Esophagus muscularis mucosa (tissue), 4 donors: ENCODE measurements around the gene RASA1. TPM values are rescaled to one million over a fixed set of nuclear protein-coding genes. Genes with fewer than 3 reads are reported as not detected.

ENCODE experiments used
- DNase-seq: peaks from one replicate; pipeline ENCODE4 v3.0.0-alpha.2; 2017; ENCODE audit errors: extremely low spot score
- H3K27ac ChIP-seq, 4 donors: fragments of 200-600 bp; sonication (generic); replicated peaks in 1 of 4; 1 replicate in 3 of 4; 2 replicates in 1 of 4; pipeline ENCODE4 v1.5.1; 2016 to 2019; ENCODE audit warnings: mild to moderate bottlenecking in 1 of 4
- H3K27me3 ChIP-seq, 4 donors: fragments of 200-600 bp; sonication (generic); one replicate each; pipeline versions ENCODE4 v1.5.1 to v1.6.0; 2016 to 2019
- H3K36me3 ChIP-seq, 4 donors: fragments of 200-600 bp; sonication (generic); one replicate each; pipeline ENCODE4 v1.5.1; 2016 to 2019
- H3K4me1 ChIP-seq, 4 donors: fragments of 200-600 bp; sonication (generic); one replicate each; pipeline ENCODE4 v1.5.1; 2016 to 2019
- H3K4me3 ChIP-seq, 4 donors: fragments of 200-600 bp; sonication (generic); 1 replicate in 2 of 4; 2 replicates in 2 of 4; pipeline ENCODE4 v1.5.1; 2016 to 2019; ENCODE audit warnings: mild to moderate bottlenecking in 4 of 4, moderate library complexity in 1 of 4
- H3K9me3 ChIP-seq, 4 donors: fragments of 200-600 bp; sonication (generic); 1 replicate in 3 of 4; 2 replicates in 1 of 4; pipeline ENCODE4 v1.5.1; 2016 to 2019
- CTCF ChIP-seq, 3 experiments: fragments of 200-600 bp in 2 of 3; fragments of 450-650 bp in 1 of 3; sonication (generic) in 2 of 3; IDR thresholded peaks; one replicate each; pipeline ENCODE4 v1.5.1; 2017 to 2019; ENCODE audit warnings: antibody characterized with exemption in 3 of 3, mild to moderate bottlenecking in 2 of 3, moderate library complexity in 1 of 3
- EP300 ChIP-seq: sonication (generic); formaldehyde crosslinking; IDR thresholded peaks from one replicate; pipeline ENCODE4 v1.6.1; 2017; ENCODE audit warnings: antibody characterized with exemption
- POLR2A ChIP-seq: fragments of 450-650 bp; IDR thresholded peaks from one replicate; pipeline ENCODE4 v1.6.1; 2017; ENCODE audit warnings: antibody characterized with exemption, moderate library complexity, mild to moderate bottlenecking, low read depth
- POLR2AphosphoS5 ChIP-seq, 2 donors: sonication (generic); formaldehyde crosslinking; IDR thresholded peaks; one replicate each; pipeline ENCODE4 v1.6.1; 2017; ENCODE audit warnings: antibody characterized with exemption in 2 of 2
- WGBS: methylation state at CpG from one replicate; pipeline ENCODE4 v1.1.5; 2018; 5-methylcytosine and 5-hydroxymethylcytosine counted together
- intact Hi-C: fragments of 100-400 bp; cut with DNase I; formaldehyde crosslinking; loops from one replicate; pipeline ENCODE4 v1.15.1; 2023
- total RNA-seq, 4 donors: library from RNA; depleted of rRNA; stranded (reverse); fragments of >200 nt; gene quantifications; one replicate each; pipeline versions ENCODE4 v1.1.0 to v1.2.1, GENCODE V29; 2016

RASA1 gene
- total RNA-seq, 4 donors from 2014 or later: 23.4 to 27.3 (median 23.6) TPM

GRCh38 chr5:87392170-87392569, 124.5 kb downstream of the RASA1 start:
- intact Hi-C loops: no loop called here
- peak overlapping the region; percentile 44 to 68 (median 58) for H3K27ac ChIP-seq
- TF ChIP-seq POLR2AphosphoS5 (IDR thresholded peaks at IDR 0.05): no peak
- TF ChIP-seq POLR2A: no peak
- no peak for TF ChIP-seq EP300
- no peak for TF ChIP-seq CTCF (IDR thresholded peaks at IDR 0.05)
- peaks cover 0 to 98% (median 68%) of the 10 kb centered on the region in 4 donors for H3K36me3 ChIP-seq
- DNase-seq: no peak
- WGBS: 71% methylated on average over 1 of the region's 1 CpG
- no peaks in the 10 kb centered on the region for H3K9me3 ChIP-seq
- peaks cover 22 to 41% (median 36%) of the 10 kb centered on the region in 4 donors for H3K4me1 ChIP-seq
- no peaks in the 10 kb centered on the region for H3K27me3 ChIP-seq
- H3K4me3 ChIP-seq: no peak overlapping the region

- Histone ChIP-seq H3K4me3 (no peak overlapping the region), H3K27ac (peak overlapping the region; percentile 44 to 68 (median 58)), H3K9me3 (no peaks in the 10 kb centered on the region), H3K36me3 (peaks cover under 1 to 98% (median 66%) of the 10 kb centered on the region in 4 donors), H3K4me1 (peaks cover 22 to 41% (median 36%) of the 10 kb centered on the region in 4 donors), H3K27me3 (no peaks in the 10 kb centered on the region)
- no peak for DNase-seq
- WGBS: 74% methylated on average over 4 of the region's 4 CpGs
- intact Hi-C loops: no loop called here
- TF ChIP-seq POLR2A (no peak), POLR2AphosphoS5 (IDR thresholded peaks at IDR 0.05) (no peak), EP300 (no peak), CTCF (IDR thresholded peaks at IDR 0.05) (no peak)
Measured at GRCh38 chr5:87392801-87393200, 125.1 kb downstream of the RASA1 start.

- Histone ChIP-seq H3K27me3 (no peaks in the 10 kb centered on the region), H3K4me3 (no peak overlapping the region), H3K36me3 (peaks cover 6 to 100% (median 69%) of the 10 kb centered on the region in 4 donors), H3K27ac (peak overlapping the region; percentile 44 to 68 (median 58)), H3K9me3 (no peaks in the 10 kb centered on the region), H3K4me1 (peaks cover 19 to 41% (median 34%) of the 10 kb centered on the region in 4 donors)
- DNase-seq: no peak
- 31% methylated on average over 2 of the region's 2 CpGs for WGBS
- peak in 1 of 2 donors; percentile 14 for TF ChIP-seq POLR2AphosphoS5 (IDR thresholded peaks at IDR 0.05)
- TF ChIP-seq EP300: no peak
- no peak for TF ChIP-seq POLR2A
- intact Hi-C loops: no loop called here
Measured at GRCh38 chr5:87393331-87393730, 125.6 kb downstream of the RASA1 start.

- Histone ChIP-seq H3K4me3 (no peak overlapping the region), H3K4me1 (peaks cover 15 to 51% (median 37%) of the 10 kb centered on the region in 4 donors), H3K36me3 (peaks cover 14 to 100% (median 70%) of the 10 kb centered on the region in 4 donors), H3K27me3 (no peaks in the 10 kb centered on the region), H3K9me3 (no peaks in the 10 kb centered on the region), H3K27ac (peak overlapping the region; percentile 36 to 68 (median 58))
- no peak for DNase-seq
- WGBS: 81% methylated on average over 3 of the region's 3 CpGs
- intact Hi-C loops: no loop called here
- TF ChIP-seq POLR2A (no peak), EP300 (no peak)
Measured at GRCh38 chr5:87394411-87395165, 126.9 kb downstream of the RASA1 start.

- 85% methylated on average over 5 of the region's 5 CpGs for WGBS
- Histone ChIP-seq H3K27ac (peak overlapping the region in 2 of 4 donors; percentile 4 to 16), H3K4me3 (no peak overlapping the region), H3K27me3 (no peaks in the 10 kb centered on the region), H3K9me3 (no peaks in the 10 kb centered on the region), H3K36me3 (peaks cover 23 to 94% (median 71%) of the 10 kb centered on the region in 4 donors), H3K4me1 (peaks cover 9 to 30% (median 19%) of the 10 kb centered on the region in 4 donors)
- TF ChIP-seq CTCF (IDR thresholded peaks at IDR 0.05) (no peak), POLR2A (no peak), EP300 (no peak), POLR2AphosphoS5 (IDR thresholded peaks at IDR 0.05) (no peak)
- no peak for DNase-seq
- intact Hi-C loops: no loop called here
Measured at GRCh38 chr5:87398981-87399614, 131.4 kb downstream of the RASA1 start.
